PFSK-1 (cell line): ENCODE measurements around the gene DENND6B.

Experiments used
- FOXP2 ChIP-seq: optimal IDR thresholded peaks from 2 replicates; pipeline ENCODE3; 2011; ENCODE audit warnings: borderline replicate concordance, control low read depth, inconsistent platforms; ENCODE audit not compliant: insufficient read depth; ENCODE audit errors: extremely low read length, extremely low read depth
- POLR2AphosphoS5 ChIP-seq: IDR thresholded peaks from 2 replicates; pipeline ENCODE4 v1.6.1; 2012; ENCODE audit warnings: low read depth, mild to moderate bottlenecking, control low read depth, low read length, moderate library complexity
- SIN3A ChIP-seq: IDR thresholded peaks from 2 replicates; pipeline ENCODE4 v1.6.1; 2012; ENCODE audit warnings: mild to moderate bottlenecking, low read length, moderate library complexity, borderline replicate concordance; ENCODE audit not compliant: insufficient read depth
- TAF1 ChIP-seq: IDR thresholded peaks from 2 replicates; pipeline ENCODE4 v1.6.1; 2012; ENCODE audit warnings: low read length, control low read depth, borderline replicate concordance; ENCODE audit not compliant: insufficient read depth
- TF ChIP-seq, protein P1 (sequence below), 2 experiments: IDR thresholded peaks; 2 replicates each; pipeline versions ENCODE4 v1.6.1 to v1.8.0; 2011 to 2012; ENCODE audit warnings: low read depth in 2 of 2, low read length in 2 of 2, control low read depth in 1 of 2, inconsistent platforms in 1 of 2, mild to moderate bottlenecking in 1 of 2, moderate library complexity in 1 of 2; ENCODE audit not compliant: insufficient read depth in 1 of 2

DENND6B gene

DNA sequence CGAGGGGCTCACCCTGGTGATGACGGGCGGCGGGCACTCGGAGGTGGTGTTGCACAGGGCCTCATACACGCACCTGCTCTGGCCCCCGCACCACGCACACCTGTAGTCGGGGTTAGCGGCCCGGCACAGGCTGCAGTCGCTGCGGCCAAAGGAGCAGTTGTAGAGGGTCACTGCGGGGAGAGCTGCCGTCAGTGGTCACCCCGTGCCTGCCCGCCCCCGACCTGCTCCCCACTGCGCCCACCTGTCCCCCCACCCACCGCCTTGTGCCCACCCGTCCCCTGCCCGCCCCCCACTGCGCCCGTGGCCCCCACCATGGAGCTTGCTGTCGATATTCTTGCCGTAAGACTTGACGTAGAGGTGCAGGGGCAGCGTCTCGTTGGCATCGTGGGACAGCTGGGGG, 43.0 kb downstream of the DENND6B start:
- TF ChIP-seq POLR2AphosphoS5 (no peak), FOXP2 (no peak), SIN3A (no peak), TAF1 (no peak)
- TF ChIP-seq, protein P1, sequence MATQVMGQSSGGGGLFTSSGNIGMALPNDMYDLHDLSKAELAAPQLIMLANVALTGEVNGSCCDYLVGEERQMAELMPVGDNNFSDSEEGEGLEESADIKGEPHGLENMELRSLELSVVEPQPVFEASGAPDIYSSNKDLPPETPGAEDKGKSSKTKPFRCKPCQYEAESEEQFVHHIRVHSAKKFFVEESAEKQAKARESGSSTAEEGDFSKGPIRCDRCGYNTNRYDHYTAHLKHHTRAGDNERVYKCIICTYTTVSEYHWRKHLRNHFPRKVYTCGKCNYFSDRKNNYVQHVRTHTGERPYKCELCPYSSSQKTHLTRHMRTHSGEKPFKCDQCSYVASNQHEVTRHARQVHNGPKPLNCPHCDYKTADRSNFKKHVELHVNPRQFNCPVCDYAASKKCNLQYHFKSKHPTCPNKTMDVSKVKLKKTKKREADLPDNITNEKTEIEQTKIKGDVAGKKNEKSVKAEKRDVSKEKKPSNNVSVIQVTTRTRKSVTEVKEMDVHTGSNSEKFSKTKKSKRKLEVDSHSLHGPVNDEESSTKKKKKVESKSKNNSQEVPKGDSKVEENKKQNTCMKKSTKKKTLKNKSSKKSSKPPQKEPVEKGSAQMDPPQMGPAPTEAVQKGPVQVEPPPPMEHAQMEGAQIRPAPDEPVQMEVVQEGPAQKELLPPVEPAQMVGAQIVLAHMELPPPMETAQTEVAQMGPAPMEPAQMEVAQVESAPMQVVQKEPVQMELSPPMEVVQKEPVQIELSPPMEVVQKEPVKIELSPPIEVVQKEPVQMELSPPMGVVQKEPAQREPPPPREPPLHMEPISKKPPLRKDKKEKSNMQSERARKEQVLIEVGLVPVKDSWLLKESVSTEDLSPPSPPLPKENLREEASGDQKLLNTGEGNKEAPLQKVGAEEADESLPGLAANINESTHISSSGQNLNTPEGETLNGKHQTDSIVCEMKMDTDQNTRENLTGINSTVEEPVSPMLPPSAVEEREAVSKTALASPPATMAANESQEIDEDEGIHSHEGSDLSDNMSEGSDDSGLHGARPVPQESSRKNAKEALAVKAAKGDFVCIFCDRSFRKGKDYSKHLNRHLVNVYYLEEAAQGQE (IDR thresholded peaks at IDR 0.05; ENCODE audit: insufficient read depth in 1 of 2, low read depth in 2 of 2, low read length in 2 of 2): no peak

DNA sequence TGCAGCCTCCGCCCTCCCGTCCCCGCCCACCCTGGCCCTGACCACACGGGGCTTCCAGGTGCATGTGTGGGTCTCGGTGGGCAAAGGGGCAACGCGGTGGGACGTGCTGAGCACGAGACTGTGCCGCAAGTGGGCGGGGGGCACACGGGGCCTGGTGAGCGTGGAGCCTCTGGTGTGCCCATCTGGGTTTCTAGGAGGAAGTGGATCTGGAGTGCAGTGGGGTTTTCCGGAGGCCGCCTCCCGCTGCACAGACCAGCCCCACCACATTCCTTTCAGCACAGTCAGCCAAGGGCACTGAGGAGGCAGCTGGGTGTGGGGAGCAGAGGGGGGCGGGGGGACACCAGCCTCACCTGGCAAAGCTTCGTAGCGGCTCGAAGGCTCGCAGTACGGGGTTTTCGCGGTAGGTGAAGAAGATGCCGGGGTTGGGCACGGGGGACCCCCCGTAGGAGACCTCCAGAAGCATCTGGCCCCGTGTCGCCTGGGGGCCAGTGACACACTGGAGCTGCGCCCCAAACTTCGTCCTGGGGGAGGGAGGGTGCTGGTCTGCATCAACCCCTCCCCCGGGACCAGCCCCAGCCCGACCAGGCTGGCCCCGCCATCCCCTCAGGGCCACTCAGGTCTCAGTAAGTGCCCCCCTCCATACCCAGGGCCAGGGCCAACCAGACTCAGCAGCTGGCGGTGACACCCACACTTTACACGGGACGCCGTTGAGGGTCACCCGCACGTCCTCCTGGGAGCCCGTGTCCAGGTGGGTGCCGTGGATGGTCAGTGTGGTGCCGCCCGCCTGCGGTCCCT, 44.3 kb downstream of the DENND6B start:
- TF ChIP-seq TAF1: no peak
- TF ChIP-seq SIN3A: no peak
- TF ChIP-seq, protein P1 (IDR thresholded peaks at IDR 0.05; ENCODE audit: insufficient read depth in 1 of 2, low read depth in 2 of 2, low read length in 2 of 2): no peak
- TF ChIP-seq POLR2AphosphoS5: no peak
- TF ChIP-seq FOXP2: no peak

DNA sequence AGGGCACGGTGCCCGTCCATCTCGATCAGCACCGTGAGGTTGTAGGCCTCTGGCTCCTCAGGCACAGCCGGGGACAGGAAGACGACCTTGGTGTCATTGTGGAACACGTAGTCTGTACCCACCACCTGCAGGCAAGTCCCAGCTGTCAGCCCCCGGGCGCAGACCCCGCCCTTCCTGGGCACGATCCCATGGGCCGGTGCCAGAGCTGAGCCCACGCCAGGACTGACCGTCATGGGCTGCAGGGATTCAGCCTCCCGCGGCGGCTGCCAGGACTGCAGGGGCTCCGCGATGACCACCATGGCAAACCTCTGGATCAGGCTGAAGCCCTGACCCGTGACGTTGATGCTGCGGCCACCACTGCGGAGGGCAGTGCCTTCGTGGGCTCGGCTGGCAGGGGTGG, 44.9 kb downstream of the DENND6B start:
- TF ChIP-seq POLR2AphosphoS5: no peak
- no peak for TF ChIP-seq TAF1
- TF ChIP-seq, protein P1 (IDR thresholded peaks at IDR 0.05; ENCODE audit: insufficient read depth in 1 of 2, low read depth in 2 of 2, low read length in 2 of 2): no peak
- no peak for TF ChIP-seq SIN3A
- no peak for TF ChIP-seq FOXP2

DNA sequence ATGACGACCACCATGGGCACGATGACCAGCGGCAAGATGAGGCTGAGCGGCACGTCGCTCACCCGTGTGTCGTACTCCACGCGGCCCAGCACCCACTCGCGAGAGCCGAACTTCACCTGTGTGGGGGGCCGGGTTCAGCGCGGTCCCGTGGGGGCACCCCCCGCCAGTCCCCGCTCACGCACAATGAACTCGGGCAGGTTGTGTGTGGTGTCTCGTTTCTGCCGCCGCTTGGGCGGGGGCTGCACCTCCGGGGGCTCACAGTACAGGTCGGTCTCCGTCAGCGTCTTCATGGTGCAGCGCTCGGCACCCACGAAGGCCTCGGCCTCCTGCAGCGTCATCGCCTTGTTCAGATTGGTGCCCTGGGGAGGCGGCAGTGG, 45.4 kb downstream of the DENND6B start:
- no peak for TF ChIP-seq TAF1
- TF ChIP-seq, protein P1 (IDR thresholded peaks at IDR 0.05; ENCODE audit: insufficient read depth in 1 of 2, low read depth in 2 of 2, low read length in 2 of 2): no peak
- TF ChIP-seq POLR2AphosphoS5: no peak
- no peak for TF ChIP-seq FOXP2
